ENCODE data around the gene IPCEF1.

- no peak for TF ChIP-seq CTCF (IDR thresholded peaks at IDR 0.05)
- no peak for TF ChIP-seq POLR2A (IDR thresholded peaks at IDR 0.05)
Measured at GRCh38 chr6:154197196-154197860, 159.3 kb downstream of the IPCEF1 start.
